GM19099 (cell line): ENCODE results near the gene CTXND2.

Source experiments
- POLR2A ChIP-seq: IDR thresholded peaks from 3 replicates; pipeline ENCODE4 v1.6.1; 2011; ENCODE audit warnings: low read depth; ENCODE audit not compliant: insufficient read length; ENCODE audit errors: extremely low read depth

The CTXND2 gene

DNA sequence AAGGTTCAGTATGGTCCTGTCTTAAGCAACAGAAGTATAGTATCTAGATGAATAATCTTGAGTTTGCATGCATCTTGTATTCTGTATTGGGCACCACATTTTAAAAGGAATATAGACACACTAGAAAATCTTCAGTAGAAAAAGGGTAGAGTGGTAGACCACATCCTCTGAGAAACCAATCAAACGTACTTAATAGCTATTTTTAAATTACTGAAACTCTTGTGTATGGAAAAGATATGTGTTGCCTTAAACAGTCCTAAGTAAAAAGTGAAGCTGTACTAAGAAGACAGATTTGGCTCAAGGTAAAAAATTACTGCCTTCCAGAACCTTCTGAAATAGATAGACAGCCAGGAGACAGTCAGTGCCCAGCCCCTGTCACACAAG, 3.1 kb downstream of the CTXND2 start:
- no peak for TF ChIP-seq POLR2A

DNA sequence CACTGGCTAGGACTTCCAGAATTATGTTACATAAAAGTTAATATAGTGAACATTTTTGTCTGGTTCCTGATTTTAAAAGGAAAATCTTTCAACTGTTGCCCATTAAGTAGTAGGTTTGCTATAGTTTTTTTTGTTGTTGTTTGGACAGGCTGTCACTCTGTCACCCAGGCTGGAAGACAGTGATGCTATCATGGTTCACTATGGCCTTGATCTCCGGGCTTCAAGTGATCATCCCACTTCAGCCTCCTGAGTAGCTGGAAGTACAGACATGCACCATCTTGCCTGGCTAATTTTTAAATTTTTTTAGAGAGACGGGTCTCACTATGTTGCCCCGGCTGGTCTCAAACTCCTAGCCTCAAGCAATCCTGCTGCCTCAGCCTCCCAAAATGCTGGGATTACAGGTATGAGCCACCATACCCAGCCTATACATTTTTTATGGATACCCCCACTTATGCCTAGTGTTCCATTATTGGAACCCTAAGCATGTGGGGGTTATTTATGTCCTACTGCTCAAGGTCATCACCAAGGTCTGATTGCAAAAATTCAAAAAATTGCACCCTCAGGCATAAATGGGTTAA, 6.5 kb downstream of the CTXND2 start:
- TF ChIP-seq POLR2A: no peak

DNA sequence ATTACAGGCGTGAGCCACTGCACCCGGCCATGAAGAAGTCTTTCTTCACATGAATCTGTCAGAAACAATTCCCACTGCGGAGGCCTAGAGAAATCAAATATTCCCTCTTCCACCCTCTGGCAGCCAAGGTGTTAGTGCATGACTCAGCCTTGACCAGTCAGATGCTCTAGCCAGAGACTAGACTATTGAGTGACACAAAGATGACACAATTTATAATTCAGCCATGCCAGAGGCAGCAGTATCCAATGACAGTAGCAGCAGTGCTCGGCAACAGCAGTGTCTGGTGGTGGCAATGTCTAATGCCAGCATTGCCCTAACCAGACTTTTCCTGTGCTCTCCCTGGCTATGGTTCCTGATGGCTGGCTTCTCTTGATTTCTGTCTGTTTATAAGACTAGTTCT, 8.7 kb downstream of the CTXND2 start:
- no peak for TF ChIP-seq POLR2A

DNA sequence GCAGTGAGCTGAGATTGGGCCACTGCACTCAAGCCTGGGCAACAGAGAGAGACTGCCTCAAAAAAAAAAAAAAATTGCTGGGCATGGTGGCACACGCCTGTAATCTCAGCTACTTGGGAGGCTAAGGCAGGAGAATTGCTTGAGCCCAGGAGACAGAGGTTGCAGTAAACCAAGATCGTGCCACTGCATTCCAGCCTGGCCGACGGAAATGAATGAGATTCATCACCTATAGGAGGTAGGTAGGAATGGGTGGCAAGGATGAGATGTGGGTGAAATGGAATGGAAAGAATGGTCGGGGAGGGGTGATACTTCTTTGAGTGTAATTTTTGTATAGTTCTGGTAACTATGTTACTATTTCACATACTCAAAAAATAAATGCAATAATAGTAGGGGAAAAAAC, 15.4 kb downstream of the CTXND2 start:
- no peak for TF ChIP-seq POLR2A

DNA sequence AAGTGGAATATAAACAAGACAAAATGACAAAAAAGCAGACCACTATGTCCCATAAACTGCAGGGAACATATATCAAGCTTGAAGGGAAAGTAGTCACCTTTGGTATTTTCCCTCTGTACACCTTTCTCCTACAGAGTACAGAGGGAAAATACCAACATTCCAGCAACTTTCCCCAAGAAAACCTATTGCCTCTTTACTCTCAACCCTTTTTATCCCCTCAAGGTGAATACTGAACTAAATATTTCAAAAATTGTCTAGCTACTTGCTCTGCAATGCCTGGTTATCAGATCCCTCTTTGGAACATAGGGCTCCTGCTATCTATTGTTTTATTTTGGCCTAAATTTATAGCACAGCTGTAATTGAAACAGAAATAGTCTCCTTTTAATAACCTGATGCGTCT, 15.8 kb downstream of the CTXND2 start:
- no peak for TF ChIP-seq POLR2A

DNA sequence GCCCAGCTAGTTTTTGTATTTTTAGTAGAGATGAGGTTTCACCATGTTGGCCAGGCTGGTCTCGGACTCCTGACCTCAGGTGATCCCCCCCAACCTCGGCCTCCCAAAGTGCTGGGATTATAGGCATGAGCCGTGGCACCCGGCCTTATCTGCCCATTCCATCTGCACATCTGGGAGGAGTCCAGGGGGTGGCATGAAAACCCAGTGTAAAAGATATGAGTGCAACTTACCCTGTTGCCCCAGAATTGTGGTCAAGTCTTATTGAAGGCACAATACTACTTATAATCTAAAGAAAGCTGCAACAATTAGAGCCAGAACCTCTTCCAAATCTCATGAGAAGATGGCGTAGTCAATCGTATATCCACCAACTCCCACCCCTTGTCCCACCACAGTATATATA, 18.4 kb downstream of the CTXND2 start:
- TF ChIP-seq POLR2A: no peak

DNA sequence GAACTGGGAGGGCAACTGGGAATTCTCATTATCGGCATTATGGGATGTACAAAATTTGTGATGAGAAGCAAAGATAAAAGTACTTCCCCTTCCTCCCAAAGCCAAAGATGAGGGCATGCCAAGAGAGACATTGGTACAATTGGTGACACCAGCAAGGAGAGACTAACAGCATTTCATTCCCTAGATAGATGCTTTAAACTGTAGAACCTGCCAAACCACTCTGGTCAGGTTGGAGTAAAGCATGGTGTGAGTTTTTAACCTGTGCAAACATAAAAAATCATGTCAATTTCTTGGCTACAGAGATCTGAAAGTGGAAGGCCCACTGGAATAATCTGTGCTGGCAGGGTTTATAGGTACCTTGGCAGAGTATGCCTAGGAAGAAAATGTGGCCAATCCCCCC, 19.4 kb downstream of the CTXND2 start:
- no peak for TF ChIP-seq POLR2A

DNA sequence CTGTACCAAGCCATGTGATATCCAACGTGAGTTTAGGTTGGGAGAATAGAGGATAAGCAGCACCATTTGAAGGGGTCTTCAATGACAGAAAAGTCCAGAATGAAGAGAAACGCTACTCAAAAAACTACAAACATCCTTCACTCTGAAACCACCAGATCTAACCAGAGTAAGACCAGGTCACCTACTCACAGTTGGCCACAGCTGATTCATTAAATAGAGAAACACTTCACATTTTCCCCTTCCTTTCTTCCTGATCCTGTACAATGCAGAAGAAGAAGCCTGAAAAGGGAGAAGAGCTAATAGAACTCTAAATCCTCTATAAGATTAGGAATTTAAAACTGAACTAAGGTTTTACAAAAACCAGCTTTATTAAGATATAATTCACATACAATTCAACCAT, 19.9 kb downstream of the CTXND2 start:
- TF ChIP-seq POLR2A: no peak

DNA sequence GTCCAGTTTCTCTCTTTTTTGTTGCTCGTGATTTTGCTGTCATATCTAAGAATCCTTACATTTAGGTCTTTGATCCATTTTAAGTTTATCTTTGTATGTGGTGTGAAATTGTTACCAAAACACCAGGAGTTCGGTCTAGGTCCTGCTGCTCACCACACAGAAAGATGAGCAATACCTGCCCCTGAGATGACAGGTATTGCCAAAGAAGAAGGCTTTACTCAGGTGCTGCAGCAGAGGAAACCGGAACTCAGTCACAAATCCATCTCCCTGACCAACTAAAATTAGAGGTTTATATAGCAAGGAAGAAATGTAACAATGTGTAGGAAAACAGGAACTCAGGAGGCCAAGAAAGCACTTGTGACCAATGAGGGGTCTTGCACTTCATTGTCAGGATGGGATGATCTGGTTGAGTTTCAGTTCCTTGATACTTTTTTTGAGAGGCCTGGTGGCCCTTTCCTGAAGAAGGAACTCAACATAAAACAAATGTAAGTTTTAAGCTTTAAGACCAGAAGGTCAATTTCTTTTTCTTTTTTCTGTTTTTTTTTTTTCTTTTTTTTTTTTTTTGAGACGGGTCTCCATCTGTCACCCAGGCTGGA, 22.7 kb downstream of the CTXND2 start:
- no peak for TF ChIP-seq POLR2A

DNA sequence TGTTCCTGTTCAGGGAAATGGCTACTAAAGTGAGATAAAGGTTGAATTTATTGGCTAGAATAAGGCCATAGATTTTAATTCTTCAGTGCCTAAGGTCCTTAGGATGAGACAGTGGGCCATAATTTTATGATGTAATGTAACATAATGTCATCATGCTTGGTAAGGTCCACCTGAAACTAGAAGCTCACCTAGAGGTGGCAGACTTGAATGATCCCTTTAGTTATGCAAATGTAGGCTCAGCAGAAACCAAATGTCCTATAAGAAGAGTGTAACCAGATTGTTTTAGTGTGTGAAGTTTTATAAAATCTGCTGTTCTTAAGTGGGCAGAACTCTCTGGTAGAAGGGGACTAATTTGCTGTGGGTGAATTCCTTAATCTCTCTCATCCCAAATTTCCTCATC, 25.7 kb downstream of the CTXND2 start:
- no peak for TF ChIP-seq POLR2A

DNA sequence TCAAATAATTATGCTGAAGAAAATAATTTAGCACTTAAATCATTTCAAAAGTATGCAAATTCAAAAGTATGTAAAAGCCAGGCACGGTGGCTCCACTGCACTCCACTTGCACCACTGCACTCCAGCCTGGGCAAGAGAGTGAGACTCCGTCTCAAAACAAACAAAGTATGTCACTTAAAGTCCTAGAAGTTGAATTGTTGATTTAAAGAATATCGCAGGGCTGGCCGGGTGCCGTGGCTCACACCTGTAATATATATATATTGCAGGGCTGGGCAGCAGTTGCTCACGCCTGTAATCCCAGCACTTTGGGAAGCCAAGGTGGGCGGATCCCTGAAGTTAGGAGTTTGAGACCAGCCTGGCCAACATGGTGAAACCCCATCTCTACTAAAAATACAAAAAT, 30.5 kb downstream of the CTXND2 start:
- TF ChIP-seq POLR2A: no peak

DNA sequence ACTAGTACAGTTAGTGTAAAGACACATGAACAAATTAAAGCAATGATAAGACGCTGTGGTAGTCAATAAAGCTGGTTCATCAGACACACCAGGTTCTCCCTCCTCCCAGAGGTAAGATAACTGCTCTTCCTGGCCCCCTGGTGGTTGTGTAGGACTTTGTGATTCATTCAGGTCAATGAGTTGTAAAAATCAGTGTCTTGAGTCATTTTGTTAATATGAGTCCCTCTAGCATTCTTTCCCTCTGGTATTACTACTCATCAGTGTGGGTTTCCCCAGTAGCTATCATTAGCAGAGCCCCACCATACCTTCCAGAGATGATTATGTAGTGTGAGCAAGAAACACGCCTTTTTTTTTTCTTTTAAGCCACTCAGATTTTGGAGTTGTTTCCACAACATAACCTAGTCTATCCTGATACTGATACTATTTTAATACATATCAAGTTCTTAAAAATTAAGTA, 35.6 kb downstream of the CTXND2 start:
- TF ChIP-seq POLR2A: no peak

DNA sequence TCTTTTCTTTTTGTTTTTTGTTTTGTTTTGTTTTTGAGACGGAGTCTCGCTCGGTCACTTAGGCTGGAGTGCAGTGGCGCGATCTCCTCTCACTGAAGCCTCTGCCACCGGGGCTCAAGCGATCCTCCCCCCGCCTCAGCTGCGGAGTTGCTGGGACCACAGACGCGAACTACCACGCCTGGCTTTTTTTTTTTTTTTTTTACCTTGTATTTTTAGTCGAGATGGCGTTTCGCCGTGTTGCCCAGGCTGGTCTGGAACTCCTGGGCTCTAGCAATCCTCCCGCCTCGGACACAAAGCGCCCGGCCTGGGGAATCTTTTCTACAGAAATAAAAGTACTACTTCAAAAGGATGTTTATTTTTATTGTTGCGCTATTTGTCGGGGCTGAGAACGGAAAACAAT, 38.1 kb downstream of the CTXND2 start:
- no peak for TF ChIP-seq POLR2A

DNA sequence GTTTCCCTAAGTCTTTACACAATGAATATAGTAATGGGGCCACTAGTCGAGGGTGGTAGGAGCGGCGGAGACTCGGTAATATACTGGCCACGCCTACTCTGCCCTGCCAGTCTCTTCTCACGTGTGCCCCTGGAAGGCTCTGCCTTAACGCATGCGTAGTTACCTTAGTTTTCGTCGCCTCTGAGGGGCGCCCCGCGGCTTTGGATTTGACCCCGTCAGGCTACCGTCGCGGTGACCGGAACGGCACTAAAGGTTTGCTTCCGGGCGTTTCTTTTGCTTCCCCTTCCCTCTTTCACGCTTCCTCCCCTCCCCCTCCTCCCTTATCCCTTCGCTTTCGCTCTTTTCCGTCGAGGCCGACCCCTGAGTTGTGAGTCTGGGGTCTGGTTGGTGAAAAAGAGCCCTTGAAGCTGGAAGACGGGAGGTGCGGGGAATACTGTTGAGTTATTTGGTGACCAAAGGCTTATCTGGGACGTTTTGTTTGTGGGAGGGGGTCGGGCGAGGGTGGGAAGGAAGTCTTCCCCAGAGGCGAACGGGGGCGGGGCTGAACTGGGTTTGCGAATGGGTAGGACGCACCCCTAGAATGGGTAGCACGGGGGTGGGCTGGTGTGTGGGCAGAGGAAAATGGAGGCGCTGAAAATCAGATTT, 39.3 kb downstream of the CTXND2 start, which contains the start of gene SETDB1:
TSS of gene SETDB1 (plus strand) at position 267 of the 645 bp plus-strand sequence. CDS start 1,352 bp downstream, outside the sequence.
- peak; percentile 61 for TF ChIP-seq POLR2A

DNA sequence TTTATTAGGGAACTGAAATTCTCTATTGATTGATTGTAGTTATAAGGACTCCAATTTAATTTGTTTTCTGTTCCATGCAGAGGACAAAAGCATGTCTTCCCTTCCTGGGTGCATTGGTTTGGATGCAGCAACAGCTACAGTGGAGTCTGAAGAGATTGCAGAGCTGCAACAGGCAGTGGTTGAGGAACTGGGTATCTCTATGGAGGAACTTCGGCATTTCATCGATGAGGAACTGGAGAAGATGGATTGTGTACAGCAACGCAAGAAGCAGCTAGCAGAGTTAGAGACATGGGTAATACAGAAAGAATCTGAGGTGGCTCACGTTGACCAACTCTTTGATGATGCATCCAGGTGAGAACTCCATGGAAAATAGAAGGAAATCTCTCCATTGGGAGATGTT, 40.7 kb downstream of the CTXND2 start:
- TF ChIP-seq POLR2A: no peak

DNA sequence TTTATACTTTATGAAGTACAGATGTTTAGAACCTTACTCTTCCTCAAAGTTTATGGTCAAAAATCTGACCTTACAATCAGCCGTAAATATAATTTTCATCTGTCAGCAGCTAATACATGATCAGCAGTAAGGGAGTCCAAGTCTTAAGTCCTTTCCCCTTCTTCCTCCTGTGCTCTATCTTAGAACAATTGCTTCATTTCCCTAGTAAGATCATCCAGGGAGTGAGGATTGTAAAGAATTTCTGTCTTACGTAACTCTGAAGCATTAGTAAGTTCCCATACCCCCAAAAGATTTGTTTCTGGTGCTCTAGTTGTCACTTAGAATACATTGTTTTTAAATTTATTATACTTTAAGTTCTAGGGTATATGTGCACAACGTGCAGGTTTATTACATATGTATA, 41.4 kb downstream of the CTXND2 start:
- TF ChIP-seq POLR2A: no peak
